ENCODE data around the gene KREMEN1.

GRCh38 chr22:29065468-29066190 is 7.2 kb upstream of the KREMEN1 start:
- TF ChIP-seq CTCF (conservative IDR thresholded peaks at IDR 0.05; ENCODE audit: low read depth, low read length) (no peak), EZH2 (IDR thresholded peaks at IDR 0.05; ENCODE audit: low read length, unreplicated experiment) (no peak), EZH2phosphoT487 (IDR thresholded peaks at IDR 0.05; ENCODE audit: borderline replicate concordance, low read length) (no peak)

Measured in PC-3 (cell line).